Endodermal cell (in vitro differentiated cells): Measurements from ENCODE around the gene ABTB2. TPM values are rescaled to one million over a fixed set of nuclear protein-coding genes. Genes with fewer than 3 reads are reported as not detected.

Experiments
- DNase-seq: peaks from one replicate; pipeline ENCODE4 v3.0.0-alpha.2; 2017
- H3K27ac ChIP-seq: 2 replicates; pipeline ENCODE4 v1.5.1; 2013; ENCODE audit warnings: mild to moderate bottlenecking, low read depth, low read length, moderate library complexity
- H3K27me3 ChIP-seq: 2 replicates; pipeline ENCODE4 v1.6.1; 2013; ENCODE audit warnings: mild to moderate bottlenecking, low read length, moderate library complexity; ENCODE audit not compliant: insufficient read depth, control insufficient read depth, poor library complexity, severe bottlenecking
- H3K36me3 ChIP-seq: 2 replicates; pipeline ENCODE4 v1.7.0; 2013; ENCODE audit warnings: mild to moderate bottlenecking, low read length, moderate library complexity; ENCODE audit not compliant: control insufficient read depth, insufficient read depth
- H3K4me1 ChIP-seq: one replicate; pipeline ENCODE4 v1.7.0; 2013; ENCODE audit warnings: low read length; ENCODE audit not compliant: control insufficient read depth, insufficient read depth
- H3K4me3 ChIP-seq: 2 replicates; pipeline ENCODE4 v1.5.1; 2013; ENCODE audit warnings: mild to moderate bottlenecking, low read length, moderate library complexity
- H3K9ac ChIP-seq: 2 replicates; pipeline ENCODE4 v1.6.1; 2013; ENCODE audit warnings: mild to moderate bottlenecking, low read length, moderate library complexity; ENCODE audit not compliant: poor library complexity, severe bottlenecking; ENCODE audit errors: extremely low read depth
- H3K9me3 ChIP-seq: 2 replicates; pipeline ENCODE4 v1.6.1; 2013; ENCODE audit warnings: mild to moderate bottlenecking, low read length, moderate library complexity; ENCODE audit not compliant: control insufficient read depth
- H3K27ac Mint-ChIP-seq: 2 replicates; pipeline ENCODE4 v1.8.0; 2020; ENCODE audit warnings: mixed read lengths
- H3K27me3 Mint-ChIP-seq: 2 replicates; pipeline ENCODE4 v1.8.0; 2021; ENCODE audit warnings: mild to moderate bottlenecking, mixed read lengths; ENCODE audit not compliant: insufficient read depth
- H3K36me3 Mint-ChIP-seq: 2 replicates; pipeline ENCODE4 v1.8.0; 2020; ENCODE audit warnings: low read depth, mixed read lengths
- H3K4me1 Mint-ChIP-seq: 2 replicates; pipeline ENCODE4 v1.8.0; 2020; ENCODE audit warnings: mixed read lengths
- H3K4me3 Mint-ChIP-seq: 2 replicates; pipeline ENCODE4 v1.8.0; 2020; ENCODE audit warnings: mild to moderate bottlenecking, moderate library complexity, mixed read lengths
- H3K9me3 Mint-ChIP-seq: 2 replicates; pipeline ENCODE4 v1.8.0; 2020; ENCODE audit warnings: mild to moderate bottlenecking, mixed read lengths
- CTCF ChIP-seq: fragments of 200-600 bp; sonication (generic); conservative IDR thresholded peaks from 2 replicates; pipeline ENCODE4 v1.5.0; 2021; ENCODE audit warnings: antibody characterized with exemption, mild to moderate bottlenecking
- WGBS, 2 experiments: methylation state at CpG; one replicate each; pipeline versions ENCODE4 v1.1.5 to v1.1.7; 2013; ENCODE audit warnings: missing lambda C conversion rate in 2 of 2, mixed read lengths in 1 of 2; ENCODE audit not compliant: insufficient coverage in 1 of 2, insufficient read length in 1 of 2; 5-methylcytosine and 5-hydroxymethylcytosine counted together
- total RNA-seq, 2 donors: library from RNA; stranded (reverse); fragmentation: NEBNext Ultra II Directional in 1 of 2; extraction: Animal tissue kit (Norgen Biotek cat#: 25700) in 1 of 2; gene quantifications; 2 replicates in 1 of 2; 3 replicates in 1 of 2; pipeline ENCODE4 v1.2.1, GENCODE V29; 2021

ABTB2 gene
- total RNA-seq, 2 donors from 2014 or later: 2.9 to 5.2 TPM

- Histone ChIP-seq H3K4me3 (peak overlapping the region; percentile 50), H3K4me1 (peaks cover 26% of the 10 kb centered on the region), H3K36me3 (no peaks in the 10 kb centered on the region), H3K27ac (no peak overlapping the region), H3K27me3 (peaks cover 8% of the 10 kb centered on the region), H3K9ac (peak overlapping the region; percentile 32), H3K9me3 (no peaks in the 10 kb centered on the region)
- no peaks in the 10 kb centered on the region for H3K36me3 Mint-ChIP-seq
- peak overlapping the region; percentile 75 for H3K27ac Mint-ChIP-seq
- WGBS, 2 experiments: 22 to 60% methylated on average over 7 to 9 of the region's 9 CpGs
- H3K4me1 Mint-ChIP-seq: peaks cover 37% of the 10 kb centered on the region
- peaks cover 22% of the 10 kb centered on the region for H3K27me3 Mint-ChIP-seq
- no peak for TF ChIP-seq CTCF
- H3K4me3 Mint-ChIP-seq: peak overlapping the region; percentile 16
- H3K9me3 Mint-ChIP-seq: no peaks in the 10 kb centered on the region
- peak; percentile 71 for DNase-seq
Observed at GRCh38 chr11:34236572-34236971, 121.2 kb downstream of the ABTB2 start.

- H3K27me3 Mint-ChIP-seq: peaks cover 12% of the 10 kb centered on the region
- Histone ChIP-seq H3K9ac (peak overlapping the region; percentile 32), H3K4me3 (peak overlapping the region; percentile 50), H3K27ac (no peak overlapping the region), H3K36me3 (no peaks in the 10 kb centered on the region), H3K9me3 (no peaks in the 10 kb centered on the region), H3K27me3 (no peaks in the 10 kb centered on the region), H3K4me1 (peaks cover 26% of the 10 kb centered on the region)
- no peaks in the 10 kb centered on the region for H3K9me3 Mint-ChIP-seq
- no peak for TF ChIP-seq CTCF
- H3K4me3 Mint-ChIP-seq: peak overlapping the region; percentile 16
- no peaks in the 10 kb centered on the region for H3K36me3 Mint-ChIP-seq
- H3K4me1 Mint-ChIP-seq: peaks cover 36% of the 10 kb centered on the region
- WGBS, 2 experiments: 62 to 65% methylated on average over 4 to 7 of the region's 7 CpGs
- H3K27ac Mint-ChIP-seq: peak overlapping the region; percentile 75
- DNase-seq: peak; percentile 70
Observed at GRCh38 chr11:34235591-34236071, 122.2 kb downstream of the ABTB2 start.

- peaks cover 36% of the 10 kb centered on the region for H3K4me1 Mint-ChIP-seq
- no peaks in the 10 kb centered on the region for H3K27me3 ChIP-seq
Observed at GRCh38 chr11:34235189-34235588, 122.6 kb downstream of the ABTB2 start.

More at GRCh38 chr11:34235189-34235588, 122.6 kb downstream of the ABTB2 start:
- no peak overlapping the region for H3K27ac ChIP-seq
- H3K4me3 ChIP-seq: peak overlapping the region; percentile 50
- peaks cover 26% of the 10 kb centered on the region for H3K4me1 ChIP-seq
- 82 to 94% methylated on average over 2 to 4 of the region's 4 CpGs for WGBS, 2 experiments
- no peak overlapping the region for H3K9ac ChIP-seq
- Mint-ChIP-seq H3K36me3 (no peaks in the 10 kb centered on the region), H3K27ac (no peak overlapping the region), H3K27me3 (peaks cover 8% of the 10 kb centered on the region), H3K4me3 (no peak overlapping the region), H3K9me3 (no peaks in the 10 kb centered on the region)
- TF ChIP-seq CTCF: no peak
- no peaks in the 10 kb centered on the region for H3K9me3 ChIP-seq
- no peaks in the 10 kb centered on the region for H3K36me3 ChIP-seq
- no peak for DNase-seq
